NCI-H2171 (cell line): ENCODE measurements around the gene MAP3K14.

ENCODE experiments used
- DNase-seq: peaks from one replicate; lab custom pipeline; 2025; lab: John Stamatoyannopoulos, UW

Gene MAP3K14

DNA sequence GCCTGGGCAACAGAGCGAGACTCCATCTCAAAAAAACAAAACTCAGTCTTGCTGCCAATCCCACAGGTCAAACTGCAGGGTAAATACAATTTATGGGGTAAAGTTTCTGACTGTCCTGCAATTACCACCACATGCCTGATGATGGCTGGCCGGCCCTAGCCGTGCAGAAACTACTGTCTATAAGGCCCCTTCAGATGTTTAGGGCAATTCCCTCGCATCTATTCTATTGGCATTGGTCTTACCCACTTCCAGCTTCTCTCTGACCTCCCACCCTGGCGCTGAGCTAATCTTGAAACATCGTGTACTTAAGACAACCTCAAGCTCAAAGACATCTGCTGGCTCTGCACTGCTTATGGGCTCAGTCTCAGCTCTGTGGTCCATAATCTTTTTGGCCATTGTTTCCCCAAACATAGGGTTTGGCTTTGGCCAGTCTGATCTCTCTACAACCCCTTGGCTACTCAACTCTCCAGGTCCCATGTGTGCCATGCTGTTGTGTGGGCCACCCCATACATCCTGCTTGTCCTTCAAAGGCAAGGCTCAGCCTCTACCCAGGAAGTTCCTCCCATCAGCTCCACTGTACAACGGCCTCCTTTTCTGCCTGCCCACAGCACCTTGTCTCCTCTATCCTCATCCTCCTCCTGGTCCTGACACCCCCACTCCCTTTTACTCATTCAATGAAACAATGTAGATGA is 16.6 kb downstream of the MAP3K14 start:
- DNase-seq, result no peak

DNA sequence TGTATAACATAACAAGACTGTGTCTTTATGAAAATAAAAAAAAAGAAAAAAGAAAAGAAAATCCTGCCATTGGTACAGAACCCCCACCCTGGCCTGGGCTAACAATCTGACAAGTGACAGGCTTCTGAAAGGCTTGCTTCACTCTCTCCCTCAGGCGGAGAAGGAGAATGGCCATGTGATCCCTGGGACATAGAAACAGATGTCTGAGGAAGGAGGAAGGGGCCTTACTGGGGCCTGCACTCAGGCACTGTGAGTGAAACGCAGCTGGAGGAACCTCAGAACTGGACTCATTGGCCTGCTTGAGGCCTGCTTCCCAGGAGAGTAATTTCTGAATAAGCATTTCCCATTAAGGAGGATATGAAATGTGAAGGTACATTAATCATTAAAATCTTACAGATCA is 17.5 kb downstream of the MAP3K14 start:
- DNase-seq, result no peak

DNA sequence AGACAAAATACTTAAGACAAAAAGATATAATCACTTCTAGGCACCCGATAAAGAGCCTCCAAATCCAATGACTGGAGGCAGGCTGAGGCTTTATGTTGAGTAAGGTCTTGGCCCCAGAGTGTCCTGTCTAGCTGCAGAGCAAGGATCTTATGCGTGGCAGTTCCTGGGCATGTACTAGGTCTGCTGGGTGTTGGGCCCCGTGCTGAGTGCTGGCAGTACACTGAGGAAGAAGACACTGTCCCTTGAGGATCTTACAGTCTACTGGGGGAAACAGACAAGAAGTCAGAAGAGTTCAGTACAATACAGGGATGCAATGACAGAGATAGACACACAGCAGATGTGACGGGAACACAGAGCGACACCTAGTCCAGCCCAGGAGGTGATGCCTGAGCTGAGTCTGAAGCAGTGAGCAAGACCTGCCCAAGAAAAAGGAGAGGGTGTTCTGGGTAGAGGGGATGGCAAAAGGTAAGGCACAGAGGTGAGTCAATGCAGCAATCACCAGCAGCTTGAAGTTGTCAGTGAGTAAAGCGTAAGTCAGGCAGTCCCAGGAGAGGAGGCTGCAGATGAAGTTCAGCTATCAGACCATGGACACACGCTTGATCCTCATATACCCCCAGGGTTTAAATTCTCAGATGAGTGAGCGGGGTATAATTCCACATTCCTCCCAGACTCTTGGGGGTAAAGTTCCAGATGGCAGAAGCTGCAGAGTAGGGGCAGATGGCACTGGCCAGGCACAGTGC is 18.1 kb downstream of the MAP3K14 start:
- no peak for DNase-seq

DNA sequence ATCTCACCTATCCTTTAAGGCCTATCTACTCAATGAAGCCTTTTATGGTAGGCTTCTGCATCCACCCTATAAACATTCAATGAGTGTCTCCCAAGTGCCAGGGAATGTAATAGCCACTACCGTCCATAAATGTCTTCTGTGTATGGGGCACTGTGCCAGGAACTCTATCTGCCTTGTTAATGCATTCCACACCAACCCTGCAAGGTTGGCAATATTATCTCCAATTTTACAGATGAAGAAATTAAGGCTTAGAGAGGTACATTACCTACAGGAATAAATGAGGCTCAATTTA is 20.0 kb downstream of the MAP3K14 start:
- DNase-seq, result no peak

DNA sequence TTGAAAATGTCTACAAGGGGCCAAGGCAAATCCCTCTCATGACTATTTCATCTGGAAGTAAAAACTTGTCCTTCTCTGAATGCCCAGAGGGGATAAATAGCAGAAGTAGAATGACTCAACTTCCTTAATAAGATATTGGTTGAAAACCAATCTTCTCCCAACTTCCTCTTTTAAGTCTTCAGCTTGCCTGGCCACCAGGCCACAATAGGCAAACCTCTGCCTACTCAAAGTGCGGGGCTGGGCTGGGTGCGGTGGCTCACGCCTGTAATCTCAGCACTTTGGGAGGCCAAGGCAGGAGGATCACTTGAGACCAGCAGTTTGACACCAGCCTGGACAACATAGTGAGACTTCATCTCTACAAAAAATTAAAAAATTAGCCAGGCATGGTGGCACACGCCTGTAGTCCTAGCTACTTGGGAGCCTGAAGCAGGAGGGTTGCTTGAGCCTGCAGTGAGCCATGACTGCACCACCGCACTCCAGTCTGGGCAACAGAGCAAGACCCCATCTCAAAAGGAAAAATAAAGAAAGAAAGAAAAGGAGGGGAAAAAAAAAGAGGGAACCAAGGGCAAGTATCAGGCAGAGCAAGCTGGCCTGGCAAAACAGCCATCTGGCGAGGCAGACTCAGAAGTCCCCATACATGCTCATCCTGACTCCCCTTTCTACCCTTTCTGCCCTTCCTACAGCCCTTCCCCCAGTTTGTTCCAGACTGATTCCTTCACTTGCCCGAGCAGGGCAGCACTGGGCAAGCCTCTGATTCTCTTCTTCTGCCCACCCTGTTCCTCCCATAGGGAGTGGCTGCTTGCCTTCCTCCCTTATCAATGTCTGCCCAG is 20.6 kb downstream of the MAP3K14 start:
- no peak for DNase-seq

DNA sequence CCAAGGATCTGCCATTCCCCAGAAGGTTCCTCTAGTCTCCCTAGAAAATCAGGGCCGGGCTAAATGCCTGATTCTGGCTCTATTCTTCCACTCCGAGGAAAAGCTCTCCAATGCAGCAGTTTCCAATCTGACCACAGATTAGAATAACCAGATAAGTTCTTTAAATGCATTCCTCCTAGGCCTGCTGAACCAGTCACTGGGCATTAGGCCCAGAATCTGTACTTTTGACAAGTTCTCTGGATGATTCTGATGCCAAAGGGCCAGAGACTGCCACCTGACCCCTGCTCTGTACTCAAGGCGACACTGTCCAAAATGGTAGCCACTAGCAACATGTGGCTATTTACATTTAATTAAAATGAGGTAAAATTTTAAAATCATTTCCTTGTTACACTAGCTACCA is 22.3 kb downstream of the MAP3K14 start:
- DNase-seq, result no peak

DNA sequence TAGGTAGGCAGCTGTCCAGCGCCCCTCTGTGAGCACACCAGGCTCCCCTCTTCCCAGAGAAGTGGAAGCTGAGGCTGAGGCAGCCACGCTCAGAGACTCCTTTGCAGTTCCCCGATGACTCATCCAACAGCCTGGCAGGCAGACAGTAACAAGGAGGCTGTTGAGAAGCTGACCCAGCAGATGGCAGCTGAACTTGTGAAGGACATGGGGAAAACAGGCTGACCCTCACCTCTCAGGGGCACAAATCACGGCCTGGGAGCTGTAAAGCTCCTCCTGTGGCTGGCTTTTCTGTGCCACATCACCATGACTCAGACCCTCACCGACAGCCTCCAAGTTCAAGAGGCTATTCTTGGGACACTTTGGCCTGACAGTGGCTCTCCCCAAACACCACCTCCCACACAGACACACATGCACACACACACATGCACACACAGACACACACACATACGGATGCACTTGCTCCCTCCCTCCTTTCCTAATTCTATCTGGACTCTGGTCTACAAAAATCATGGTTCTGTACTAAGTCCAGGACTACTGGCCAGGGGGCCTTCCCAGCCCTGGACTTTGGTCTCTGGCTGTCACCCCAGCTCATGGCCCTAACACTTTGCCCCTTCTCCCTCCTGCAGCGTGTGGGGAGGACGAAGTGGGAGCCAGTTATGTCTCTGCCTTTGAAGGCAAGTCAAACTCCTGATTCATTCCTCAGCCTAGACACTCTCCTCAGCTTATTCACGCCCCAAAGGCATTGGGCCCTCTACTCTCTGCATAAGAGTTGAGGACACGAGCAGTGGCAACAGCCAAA is 23.2 kb downstream of the MAP3K14 start:
- no peak for DNase-seq

DNA sequence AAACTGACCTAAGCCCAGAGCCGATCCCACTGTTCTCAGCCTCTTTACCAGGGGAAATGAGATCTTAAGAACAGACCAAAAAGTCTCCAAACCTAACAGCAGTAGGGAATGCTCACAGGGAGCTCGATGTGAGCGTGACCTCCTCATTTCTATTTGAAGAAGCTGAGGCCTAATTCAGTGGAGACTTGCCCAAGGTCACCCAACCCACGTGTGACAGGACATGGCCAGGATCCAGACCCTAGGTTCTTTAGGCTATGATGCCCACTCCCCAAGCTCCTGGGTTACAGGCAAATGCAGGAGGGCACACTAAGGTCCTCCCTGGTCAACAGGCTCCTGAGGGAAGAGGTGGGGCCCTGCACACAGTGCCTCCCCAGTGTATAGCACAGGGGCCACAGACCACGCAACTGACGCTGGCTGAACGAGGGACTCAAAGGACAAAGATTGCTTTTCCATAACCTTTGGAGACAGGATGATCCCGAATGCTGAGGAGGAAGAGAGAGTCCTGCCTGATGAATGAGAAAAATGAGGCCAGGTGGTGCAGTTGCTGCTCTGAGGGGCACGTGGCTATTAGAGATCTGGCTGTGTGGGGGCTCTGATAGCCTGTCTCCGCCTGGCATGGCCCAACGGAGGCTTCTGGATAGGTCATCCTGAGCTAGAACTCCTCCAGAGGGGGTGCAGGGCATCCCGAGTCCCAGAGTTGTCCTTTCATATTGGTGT is 24.0 kb downstream of the MAP3K14 start:
- no peak for DNase-seq

DNA sequence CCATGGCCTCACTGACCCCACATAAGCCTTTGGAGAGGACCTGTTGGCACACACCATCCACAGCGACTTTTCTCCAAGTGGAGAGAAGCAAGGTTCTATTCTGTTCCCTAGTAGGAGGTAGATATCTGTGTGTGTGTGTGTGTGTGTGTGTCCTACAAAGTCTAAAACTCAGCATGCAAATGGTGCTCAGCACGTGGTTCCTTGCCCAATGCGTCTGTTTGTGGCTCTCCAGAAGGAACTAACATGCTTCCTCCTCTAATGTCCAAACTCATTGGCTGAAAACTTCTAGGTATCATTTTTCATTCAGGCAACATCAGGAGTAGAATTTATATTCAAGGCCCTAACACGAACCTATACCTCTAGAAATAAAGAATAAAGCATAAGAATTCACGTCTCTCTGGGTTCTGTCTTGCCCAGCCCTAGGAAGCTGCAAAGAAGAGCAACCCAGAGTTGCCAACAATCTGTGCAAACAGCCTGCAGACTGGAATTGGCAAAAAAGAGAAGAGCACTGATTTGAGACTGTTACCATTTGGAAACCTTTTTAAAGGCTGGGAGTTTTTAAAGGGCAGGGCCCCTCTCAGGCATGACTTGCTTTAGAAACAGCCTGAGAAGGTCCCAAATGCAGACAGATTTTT is 25.5 kb downstream of the MAP3K14 start:
- DNase-seq, result no peak

DNA sequence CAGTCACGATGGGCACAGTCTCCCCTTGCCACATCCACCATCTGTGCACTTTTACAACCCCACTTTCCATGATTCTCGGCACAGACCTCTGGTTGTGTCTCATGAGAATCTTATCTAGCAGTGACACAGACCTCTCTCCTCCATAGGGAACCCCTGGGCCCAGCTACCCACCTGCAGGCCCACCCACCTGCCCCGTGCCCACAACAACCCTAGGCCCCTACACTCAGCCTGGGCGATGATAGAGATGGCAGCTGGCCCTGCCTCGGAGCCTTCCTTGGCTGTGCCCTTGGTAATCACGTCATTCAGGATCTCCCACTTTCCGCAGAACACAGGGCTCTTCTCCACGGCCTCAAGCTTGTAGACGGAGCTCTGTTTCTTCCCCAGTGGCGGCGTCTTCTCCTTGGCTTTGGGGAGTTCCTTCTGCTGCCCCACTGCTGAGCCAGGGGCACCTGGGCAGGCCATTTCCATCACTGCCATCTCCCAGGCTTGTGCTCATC is 26.5 kb downstream of the MAP3K14 start:
- no peak for DNase-seq

DNA sequence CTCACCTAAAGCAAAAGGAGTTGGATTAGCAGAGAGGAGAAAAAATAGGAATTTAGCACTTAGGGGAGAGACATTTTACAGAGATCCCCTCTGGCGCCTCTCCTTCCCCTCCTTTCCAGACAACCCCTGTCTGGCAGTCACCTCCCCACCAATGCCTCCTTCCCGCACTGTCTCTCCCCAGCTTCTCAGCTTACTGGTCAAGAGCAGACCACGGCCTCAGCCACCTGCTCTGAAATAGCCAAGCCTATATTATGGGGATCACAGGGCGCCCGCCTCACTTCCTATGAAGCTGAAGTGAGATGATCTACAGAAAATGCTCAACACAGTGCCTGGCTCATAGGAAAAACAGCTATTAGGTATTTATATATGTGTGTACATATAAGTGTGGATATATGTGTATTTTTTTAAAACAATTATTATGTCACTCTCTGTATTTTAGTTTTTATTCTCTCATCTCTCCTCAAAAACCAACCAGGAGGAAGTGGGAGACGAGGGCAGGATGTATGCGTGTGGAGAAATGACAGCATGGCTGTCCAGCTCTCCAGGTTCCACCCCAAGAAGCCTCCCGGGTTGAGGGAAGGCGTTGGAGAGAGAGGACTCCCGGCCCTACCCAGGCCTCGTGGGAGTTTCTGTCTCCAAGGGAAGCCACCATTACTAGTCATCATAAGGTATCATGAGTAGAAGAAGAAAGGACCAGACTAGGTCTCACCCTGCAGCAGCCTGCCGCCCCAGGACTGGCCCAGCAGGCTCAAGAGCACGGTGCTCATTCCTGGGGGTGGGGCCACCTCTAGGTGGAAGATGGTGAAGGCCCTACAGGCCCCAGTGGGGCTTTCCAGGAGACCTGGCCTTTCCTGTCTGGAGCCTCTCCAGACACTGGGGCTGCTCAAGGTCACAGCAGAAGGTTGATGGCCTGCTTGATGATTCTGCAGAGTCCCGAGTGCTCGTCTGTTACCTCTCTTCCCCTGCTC is 27.2 kb downstream of the MAP3K14 start:
- no peak for DNase-seq

DNA sequence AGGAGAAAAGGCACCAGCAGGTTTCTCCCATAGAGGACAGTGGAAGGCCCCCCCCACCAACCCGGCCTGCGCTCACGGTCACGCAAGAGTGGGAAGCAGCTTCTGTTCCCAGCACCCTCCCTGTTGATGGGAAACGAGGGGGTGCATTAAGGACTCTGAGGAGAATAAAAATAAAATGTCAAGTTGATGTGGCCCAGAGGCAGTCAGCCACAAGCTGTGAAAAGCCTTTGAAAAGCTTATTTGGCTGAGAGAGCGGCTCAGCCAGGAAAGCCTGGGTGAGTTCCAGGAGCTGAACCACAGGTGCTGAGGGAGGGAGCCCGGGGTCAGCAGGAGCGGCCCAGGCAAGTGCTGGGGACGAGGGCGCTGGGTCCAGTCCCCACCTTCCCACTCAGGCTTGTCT is 28.0 kb downstream of the MAP3K14 start:
- no peak for DNase-seq

DNA sequence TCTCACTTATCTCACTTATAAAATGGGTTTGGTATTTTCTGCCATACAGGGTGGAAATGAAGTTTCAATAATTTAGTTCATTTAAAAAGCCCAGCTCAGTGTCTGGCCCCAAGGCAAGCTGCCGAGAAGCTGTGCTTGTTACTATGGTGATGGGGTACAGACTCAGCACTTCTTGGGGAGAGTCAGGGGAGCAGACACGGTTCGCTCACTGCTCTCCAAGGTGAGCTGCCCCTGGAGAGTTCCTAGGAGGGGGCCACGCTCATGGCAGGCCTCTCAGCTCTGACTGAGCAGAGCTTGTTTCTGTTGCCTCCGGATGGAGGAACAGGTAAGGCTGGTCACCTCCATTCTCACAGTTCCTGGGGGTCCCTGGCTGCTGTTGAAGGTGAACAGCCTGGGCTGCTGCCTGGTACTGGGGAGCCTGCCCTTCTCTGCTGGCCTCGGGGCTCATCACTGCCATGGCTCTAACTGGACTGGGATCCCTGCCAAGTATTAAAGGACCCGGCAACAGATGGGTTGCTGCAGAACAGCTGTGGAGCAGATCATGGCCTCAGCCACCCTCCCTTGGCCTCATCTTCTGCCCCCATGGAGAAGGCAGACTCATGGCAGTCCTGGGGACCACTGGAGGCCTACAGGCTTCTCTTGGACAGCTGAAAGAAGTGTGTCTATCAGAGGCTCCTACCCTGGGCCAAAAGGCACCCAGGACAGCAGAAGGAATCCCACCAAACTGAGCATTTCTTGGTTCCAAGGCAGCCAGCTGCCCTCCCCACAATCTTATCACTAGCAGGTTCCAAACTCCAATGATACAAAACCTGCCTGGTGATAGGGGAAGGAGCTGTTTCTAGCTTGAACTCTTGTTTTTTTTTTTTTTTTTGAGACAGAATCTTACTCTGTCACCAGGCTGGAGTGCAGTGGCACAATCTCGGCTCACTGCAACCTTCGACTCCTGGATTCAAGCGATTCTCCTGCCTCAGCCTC is 29.0 kb downstream of the MAP3K14 start:
- DNase-seq, result peak; percentile 77

DNA sequence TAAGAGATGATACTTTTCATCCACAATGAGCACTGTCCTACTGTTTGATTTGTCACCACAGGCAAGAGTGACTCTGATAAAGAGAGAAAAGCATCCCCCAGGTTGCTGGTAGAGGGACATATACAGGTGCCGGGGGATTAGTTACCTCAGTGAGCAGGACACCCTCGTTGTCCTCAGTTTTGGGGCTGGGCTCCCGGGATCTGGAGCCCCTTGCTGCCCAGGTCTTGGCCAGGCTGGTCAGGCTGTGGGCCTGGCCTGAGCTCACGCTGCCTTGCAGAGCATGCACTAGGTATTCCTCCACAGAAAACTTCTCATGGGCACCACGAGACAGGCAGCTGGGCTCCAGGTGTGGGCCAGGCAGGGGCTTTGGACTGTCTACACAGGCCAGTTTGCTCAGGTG is 30.5 kb downstream of the MAP3K14 start:
- DNase-seq, result no peak

DNA sequence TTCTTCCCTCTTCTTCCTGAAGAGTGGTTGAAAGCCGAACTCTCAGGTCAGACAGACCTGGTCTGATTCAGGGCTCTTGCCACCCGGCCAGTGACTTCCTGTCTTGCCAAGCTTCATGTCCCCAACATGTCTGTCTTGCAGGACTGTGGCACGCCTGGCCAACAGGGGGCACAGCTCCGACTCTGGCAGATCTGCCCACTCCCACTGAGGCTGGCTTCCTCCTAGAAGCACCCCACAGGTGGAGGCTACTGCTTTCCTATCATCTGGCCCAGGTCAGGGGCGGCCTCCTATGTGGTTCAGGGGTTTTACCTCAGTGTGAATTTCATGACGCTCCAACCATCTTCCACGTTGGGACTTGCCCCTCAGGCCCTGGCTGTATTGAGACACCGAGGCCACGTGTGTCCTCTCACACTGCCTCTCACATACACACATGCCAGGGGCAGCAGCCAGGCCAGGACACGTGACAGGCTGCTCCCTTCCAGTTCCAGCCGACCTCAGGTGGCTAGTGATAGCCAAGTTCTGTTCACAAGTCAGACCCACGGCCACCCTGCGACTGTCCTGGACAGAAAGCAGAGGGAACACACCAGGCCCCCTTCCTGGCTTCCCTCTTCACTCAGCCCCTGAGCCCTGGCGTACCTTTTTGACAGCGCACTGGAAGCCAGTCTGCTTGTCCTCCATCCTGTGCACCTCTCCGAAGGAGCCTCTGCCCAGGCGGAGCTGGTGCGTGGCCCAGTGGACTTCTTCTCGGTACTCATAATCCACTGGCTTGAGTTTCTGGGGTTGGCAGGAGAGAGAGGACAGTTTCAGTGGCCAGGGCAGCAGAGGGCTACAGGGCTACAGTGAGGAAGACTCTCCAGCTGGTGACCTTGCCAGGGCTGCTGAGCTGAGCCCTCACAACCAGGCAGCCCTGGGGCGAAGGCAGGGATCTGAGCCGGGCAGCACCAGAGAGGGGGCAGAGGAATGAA is 32.4 kb downstream of the MAP3K14 start:
- DNase-seq, result no peak

DNA sequence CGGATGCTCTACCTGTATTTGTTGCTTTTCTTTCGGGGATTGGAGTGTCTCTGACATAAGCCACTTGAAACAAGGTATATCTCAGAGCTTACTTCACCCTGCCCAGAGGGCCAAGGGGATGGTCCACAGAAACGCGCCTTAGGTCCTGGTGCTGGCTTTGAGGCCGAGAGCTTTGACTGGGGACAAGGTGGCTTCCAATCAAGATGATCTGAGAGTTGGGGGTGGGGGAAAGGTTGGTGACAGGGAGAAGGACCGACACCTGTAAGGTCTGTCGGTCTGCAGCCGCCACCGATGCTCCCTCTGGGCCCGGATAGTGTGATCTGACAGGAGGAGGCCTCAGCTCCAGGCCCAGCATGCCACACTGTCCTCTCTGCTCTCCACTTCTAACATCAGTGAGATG is 33.1 kb downstream of the MAP3K14 start:
- no peak for DNase-seq
